Osteocyte (in vitro differentiated cells): ENCODE measurements around the gene HDAC9. TPM values are rescaled to one million over a fixed set of nuclear protein-coding genes. Genes with fewer than 3 reads are reported as not detected.

Experiments
- DNase-seq: peaks from one replicate; pipeline ENCODE4 v3.0.0; 2021; ENCODE audit warnings: mixed read lengths; ENCODE audit not compliant: unreplicated experiment; ENCODE audit errors: extremely low spot score
- H3K27ac Mint-ChIP-seq: one replicate; pipeline ENCODE4 v1.8.0; 2021; ENCODE audit warnings: mild to moderate bottlenecking, mixed read lengths; ENCODE audit not compliant: unreplicated experiment
- H3K27me3 Mint-ChIP-seq: one replicate; pipeline ENCODE4 v1.8.0; 2021; ENCODE audit warnings: mixed read lengths; ENCODE audit not compliant: unreplicated experiment
- H3K36me3 Mint-ChIP-seq: one replicate; pipeline ENCODE4 v1.8.0; 2021; ENCODE audit warnings: mixed read lengths; ENCODE audit not compliant: unreplicated experiment
- H3K4me1 Mint-ChIP-seq: one replicate; pipeline ENCODE4 v1.8.0; 2021; ENCODE audit warnings: mixed read lengths; ENCODE audit not compliant: unreplicated experiment
- H3K4me3 Mint-ChIP-seq: one replicate; pipeline ENCODE4 v1.8.0; 2021; ENCODE audit warnings: mild to moderate bottlenecking, moderate library complexity, mixed read lengths; ENCODE audit not compliant: unreplicated experiment
- H3K9me3 Mint-ChIP-seq: one replicate; pipeline ENCODE4 v1.8.0; 2021; ENCODE audit warnings: mixed read lengths; ENCODE audit not compliant: unreplicated experiment
- total RNA-seq: library from RNA; stranded (reverse); gene quantifications from 2 replicates; pipeline ENCODE4 v1.2.1, GENCODE V29; 2021
- TF ChIP-seq, protein P1 (sequence below): fragments of 200-600 bp; sonication (generic); IDR thresholded peaks from 2 replicates; pipeline ENCODE4 v1.5.0; 2021; ENCODE audit warnings: antibody characterized with exemption, mild to moderate bottlenecking, moderate library complexity

HDAC9 gene
- total RNA-seq, 1 donor from 2014 or later: 0.81 TPM

DNA sequence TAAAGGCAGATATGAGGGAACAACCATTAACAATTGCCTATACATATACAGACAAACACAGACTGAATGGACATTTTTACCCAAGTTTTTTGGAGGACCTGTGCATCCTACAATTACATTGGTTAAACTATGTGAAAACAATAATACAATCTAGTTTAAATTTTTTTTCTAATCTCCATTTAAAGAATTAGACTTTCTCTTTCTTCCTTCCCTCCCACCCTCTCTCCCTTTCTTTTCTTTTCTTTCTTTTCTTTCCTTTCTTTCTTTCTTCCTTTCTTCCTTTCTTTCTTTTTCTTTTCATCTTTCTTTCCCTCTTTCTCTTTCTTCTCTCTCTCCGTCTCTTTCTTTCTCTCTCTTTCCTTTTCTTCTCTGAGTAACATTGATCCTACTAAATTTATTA lies 183.7 kb downstream of the HDAC9 start:
- TF ChIP-seq, protein P1, sequence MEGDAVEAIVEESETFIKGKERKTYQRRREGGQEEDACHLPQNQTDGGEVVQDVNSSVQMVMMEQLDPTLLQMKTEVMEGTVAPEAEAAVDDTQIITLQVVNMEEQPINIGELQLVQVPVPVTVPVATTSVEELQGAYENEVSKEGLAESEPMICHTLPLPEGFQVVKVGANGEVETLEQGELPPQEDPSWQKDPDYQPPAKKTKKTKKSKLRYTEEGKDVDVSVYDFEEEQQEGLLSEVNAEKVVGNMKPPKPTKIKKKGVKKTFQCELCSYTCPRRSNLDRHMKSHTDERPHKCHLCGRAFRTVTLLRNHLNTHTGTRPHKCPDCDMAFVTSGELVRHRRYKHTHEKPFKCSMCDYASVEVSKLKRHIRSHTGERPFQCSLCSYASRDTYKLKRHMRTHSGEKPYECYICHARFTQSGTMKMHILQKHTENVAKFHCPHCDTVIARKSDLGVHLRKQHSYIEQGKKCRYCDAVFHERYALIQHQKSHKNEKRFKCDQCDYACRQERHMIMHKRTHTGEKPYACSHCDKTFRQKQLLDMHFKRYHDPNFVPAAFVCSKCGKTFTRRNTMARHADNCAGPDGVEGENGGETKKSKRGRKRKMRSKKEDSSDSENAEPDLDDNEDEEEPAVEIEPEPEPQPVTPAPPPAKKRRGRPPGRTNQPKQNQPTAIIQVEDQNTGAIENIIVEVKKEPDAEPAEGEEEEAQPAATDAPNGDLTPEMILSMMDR: no peak
- Mint-ChIP-seq H3K27ac (no peak overlapping the region), H3K36me3 (peaks cover 6% of the 10 kb centered on the region), H3K9me3 (peaks cover 11% of the 10 kb centered on the region), H3K4me3 (no peak overlapping the region), H3K4me1 (peaks cover 5% of the 10 kb centered on the region), H3K27me3 (no peaks in the 10 kb centered on the region)
- DNase-seq: no peak

DNA sequence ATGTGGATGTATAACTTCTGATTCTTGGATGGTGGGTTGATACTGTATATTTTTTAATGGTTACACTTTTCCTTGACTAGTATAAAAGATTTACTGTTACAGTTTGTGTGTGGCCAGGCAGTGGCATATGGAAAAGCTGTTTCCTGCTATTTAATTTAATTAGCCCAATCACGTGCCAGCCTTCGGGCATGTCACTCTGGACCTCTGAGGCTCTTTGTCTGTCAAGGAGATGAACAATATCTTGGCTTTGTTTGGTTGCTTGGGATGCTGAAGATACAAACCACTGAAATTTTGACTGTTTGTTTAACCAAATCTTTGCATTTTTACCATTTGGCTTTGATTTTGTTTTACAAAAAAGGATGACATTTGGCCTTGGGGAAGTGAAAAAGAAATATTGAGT lies 185.0 kb downstream of the HDAC9 start:
- no peak for DNase-seq
- TF ChIP-seq, protein P1: no peak
- Mint-ChIP-seq H3K4me3 (no peak overlapping the region), H3K27me3 (no peaks in the 10 kb centered on the region), H3K27ac (no peak overlapping the region), H3K4me1 (peaks cover 5% of the 10 kb centered on the region), H3K9me3 (peaks cover 11% of the 10 kb centered on the region), H3K36me3 (peaks cover 6% of the 10 kb centered on the region)

DNA sequence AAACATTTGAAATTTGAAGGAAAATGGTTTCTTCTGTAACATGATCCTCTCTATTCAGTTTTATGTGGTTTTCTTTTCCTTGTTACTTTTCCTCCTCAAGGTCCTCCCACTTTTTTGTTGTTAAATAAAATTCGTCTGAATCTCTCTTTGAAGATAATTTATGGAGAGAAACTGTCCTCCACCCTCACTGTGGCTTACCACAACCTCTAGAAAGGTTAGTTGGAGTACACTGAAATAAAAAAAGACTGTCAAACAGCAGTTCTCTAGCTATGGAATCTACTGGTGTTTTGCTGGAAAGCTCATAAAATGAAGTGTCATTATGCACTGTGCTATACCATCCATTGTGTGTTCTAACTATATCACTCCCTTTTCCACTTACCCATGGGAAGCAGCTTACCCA lies 189.4 kb downstream of the HDAC9 start:
- TF ChIP-seq, protein P1: no peak
- no peaks in the 10 kb centered on the region for H3K36me3 Mint-ChIP-seq
- DNase-seq: no peak

DNA sequence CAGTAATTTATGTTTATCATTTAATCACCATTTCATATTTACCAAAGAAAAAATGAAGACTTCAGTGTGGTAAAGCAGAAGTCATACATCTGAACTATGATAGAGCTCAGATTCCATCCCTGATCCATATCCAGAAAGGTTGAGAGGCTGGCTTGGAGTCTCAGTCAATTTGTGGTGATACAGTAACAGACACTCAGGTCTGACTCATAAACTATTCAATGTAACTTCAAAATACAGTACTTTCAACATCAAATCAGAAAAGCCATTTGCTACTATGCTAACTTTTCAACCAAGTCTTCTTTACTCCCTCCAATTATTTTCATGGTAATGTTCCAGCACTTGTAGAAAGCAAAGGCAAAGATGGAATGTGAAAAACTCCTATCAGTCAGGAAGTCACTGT lies 190.4 kb downstream of the HDAC9 start:
- Mint-ChIP-seq H3K4me1 (peaks cover 1% of the 10 kb centered on the region), H3K9me3 (peaks cover 4% of the 10 kb centered on the region), H3K36me3 (no peaks in the 10 kb centered on the region), H3K27me3 (no peaks in the 10 kb centered on the region), H3K4me3 (no peak overlapping the region), H3K27ac (no peak overlapping the region)
- no peak for DNase-seq
- TF ChIP-seq, protein P1: no peak

More for the DNA sequence above, 189.4 kb downstream of the HDAC9 start:
- H3K9me3 Mint-ChIP-seq: peaks cover 4% of the 10 kb centered on the region
- H3K27ac Mint-ChIP-seq: no peak overlapping the region
- H3K27me3 Mint-ChIP-seq: no peaks in the 10 kb centered on the region
- H3K4me1 Mint-ChIP-seq: peaks cover 5% of the 10 kb centered on the region
- H3K4me3 Mint-ChIP-seq: no peak overlapping the region

DNA sequence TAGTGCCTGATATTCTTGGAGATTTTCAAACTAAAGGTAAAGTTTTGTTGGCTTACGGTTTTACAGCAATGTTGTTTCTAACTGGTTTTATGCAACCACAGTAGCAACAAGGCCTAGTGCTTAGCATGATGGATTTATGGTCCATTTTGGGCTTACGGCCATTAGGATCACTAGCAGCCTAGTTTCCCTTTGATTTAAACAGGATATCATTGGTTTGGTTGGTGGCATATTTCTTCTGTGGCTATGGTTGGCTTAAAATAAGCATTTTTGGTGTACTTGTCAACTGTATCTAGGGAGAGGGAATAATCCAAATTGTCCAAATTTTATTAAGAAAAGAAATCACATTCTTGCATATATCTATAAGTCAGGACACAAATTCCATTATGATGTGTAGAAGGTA lies 194.0 kb downstream of the HDAC9 start:
- H3K27ac Mint-ChIP-seq: no peak overlapping the region
- no peaks in the 10 kb centered on the region for H3K9me3 Mint-ChIP-seq
- H3K4me1 Mint-ChIP-seq: peaks cover 8% of the 10 kb centered on the region
- no peaks in the 10 kb centered on the region for H3K27me3 Mint-ChIP-seq
- H3K4me3 Mint-ChIP-seq: no peak overlapping the region
- no peaks in the 10 kb centered on the region for H3K36me3 Mint-ChIP-seq
- DNase-seq: no peak
- TF ChIP-seq, protein P1: no peak
